Amniotic epithelial cell (primary cell): ENCODE data around the gene PHOX2A.
"Not testable (repeated sequence)": the region's sequence is repeated elsewhere in the genome, so short reads cannot be mapped to it uniquely, and the experiment has no call there.

Experiments
- DNase-seq: peaks from one replicate; pipeline ENCODE4 v3.0.0-alpha.2; 2010; ENCODE audit warnings: low read depth

PHOX2A gene

DNA sequence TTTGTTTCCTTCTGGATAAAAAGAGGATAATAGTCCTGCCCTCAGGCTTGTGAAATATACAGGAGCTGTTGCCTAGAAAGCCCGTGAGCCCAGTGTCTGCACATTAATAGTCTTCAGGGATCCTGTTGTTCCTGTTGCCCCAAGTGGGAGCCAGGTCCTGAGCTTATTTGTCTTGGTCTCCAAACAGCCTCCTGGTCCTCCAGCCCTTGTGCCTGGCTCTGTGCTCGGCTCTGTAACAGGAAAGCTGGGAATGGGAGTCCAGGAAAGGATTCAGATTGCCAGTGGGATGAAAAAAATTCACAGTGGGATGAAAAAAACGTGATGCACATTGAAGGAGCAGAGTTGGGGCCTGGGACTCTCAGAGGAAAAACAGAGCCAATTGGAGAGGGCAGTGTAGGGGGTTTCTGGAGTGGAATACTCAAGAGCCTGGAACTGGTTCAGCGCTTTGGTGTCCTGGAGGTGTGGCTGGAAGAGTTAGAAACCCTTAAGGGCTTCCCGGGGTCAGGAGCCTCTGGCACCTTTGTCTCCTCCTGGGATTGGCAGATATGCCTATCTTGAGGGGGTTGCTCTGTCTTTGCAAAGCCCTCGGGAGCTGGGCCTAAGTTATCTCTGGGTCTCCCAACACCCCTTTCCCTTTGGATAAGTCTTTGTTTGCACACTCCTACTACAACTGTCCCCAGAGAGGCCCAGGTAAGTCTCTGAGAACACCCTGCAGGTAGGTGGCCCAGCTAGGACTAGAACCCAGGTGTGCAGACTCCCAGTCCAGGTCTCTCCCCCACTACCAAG lies 21.7 kb downstream of the PHOX2A start:
- DNase-seq, result no peak

DNA sequence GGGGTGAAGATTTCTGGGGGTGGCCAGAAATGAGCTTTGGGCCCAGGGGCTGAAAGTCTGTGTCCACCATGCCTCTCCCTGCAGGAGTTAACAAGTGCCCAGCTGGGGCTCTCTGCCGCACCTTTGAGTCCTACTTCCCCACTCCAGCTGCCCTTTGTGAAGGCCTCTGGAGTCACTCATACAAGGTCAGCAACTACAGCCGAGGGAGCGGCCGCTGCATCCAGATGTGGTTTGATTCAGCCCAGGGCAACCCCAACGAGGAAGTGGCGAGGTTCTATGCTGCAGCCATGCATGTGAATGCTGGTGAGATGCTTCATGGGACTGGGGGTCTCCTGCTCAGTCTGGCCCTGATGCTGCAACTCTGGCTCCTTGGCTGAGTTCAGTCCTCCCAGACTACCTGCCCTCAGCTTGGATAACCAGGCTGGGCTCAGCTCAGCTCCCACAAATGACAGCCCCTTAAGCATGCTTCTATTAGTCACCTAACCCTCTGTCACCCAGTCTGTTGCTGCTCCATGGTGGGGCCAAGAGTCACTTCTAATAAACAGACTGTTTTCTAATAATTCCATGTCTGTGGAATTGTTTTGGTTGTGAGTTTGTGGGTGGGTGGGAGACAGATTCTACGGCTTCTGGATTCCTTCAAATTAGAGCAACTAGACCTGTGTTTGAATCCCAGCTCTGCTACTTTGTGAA lies 22.4 kb downstream of the PHOX2A start:
- DNase-seq, result no peak

DNA sequence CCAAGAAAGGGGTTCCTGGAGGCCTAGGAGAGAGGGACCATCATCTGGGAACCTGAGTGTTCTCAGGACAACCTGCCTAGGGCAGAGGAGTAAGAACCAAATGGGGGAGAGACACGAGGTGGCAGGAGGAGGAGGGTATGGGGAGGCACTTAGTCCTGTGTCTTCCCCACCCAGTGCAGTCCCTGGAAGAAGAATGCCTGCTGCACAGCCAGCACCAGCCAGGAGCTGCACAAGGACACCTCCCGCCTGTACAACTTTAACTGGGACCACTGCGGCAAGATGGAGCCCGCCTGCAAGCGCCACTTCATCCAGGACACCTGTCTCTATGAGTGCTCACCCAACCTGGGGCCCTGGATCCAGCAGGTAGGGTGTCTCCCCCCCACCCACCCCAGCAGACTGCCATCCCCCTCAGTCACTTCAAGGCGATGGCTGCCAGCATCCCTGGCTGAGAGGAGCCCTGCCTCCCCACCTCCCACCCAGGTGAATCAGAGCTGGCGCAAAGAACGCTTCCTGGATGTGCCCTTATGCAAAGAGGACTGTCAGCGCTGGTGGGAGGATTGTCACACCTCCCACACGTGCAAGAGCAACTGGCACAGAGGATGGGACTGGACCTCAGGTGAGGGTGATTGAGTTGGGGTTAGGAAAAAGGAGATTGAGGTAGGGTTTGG lies 23.1 kb downstream of the PHOX2A start:
- DNase-seq, result no peak

DNA sequence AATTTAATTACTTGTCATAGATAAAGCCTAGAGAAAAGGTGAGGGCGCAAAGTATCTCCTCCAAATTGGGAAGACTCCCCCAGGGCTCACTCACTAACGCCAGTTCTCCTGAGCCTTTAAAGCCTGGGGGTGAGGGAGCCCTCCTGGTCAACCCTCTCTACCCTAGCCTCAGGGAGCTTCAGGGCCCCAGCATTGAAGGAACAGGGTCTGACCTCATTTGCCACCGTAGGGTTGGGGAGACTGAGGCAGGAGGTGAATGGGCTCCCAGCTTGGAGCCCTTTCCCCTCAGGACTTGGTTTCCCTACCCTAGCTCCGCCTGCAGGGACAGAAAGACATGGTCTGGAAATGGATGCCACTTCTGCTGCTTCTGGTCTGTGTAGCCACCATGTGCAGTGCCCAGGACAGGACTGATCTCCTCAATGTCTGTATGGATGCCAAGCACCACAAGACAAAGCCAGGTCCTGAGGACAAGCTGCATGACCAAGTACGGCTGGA lies 25.7 kb downstream of the PHOX2A start:
- DNase-seq, result no peak

DNA sequence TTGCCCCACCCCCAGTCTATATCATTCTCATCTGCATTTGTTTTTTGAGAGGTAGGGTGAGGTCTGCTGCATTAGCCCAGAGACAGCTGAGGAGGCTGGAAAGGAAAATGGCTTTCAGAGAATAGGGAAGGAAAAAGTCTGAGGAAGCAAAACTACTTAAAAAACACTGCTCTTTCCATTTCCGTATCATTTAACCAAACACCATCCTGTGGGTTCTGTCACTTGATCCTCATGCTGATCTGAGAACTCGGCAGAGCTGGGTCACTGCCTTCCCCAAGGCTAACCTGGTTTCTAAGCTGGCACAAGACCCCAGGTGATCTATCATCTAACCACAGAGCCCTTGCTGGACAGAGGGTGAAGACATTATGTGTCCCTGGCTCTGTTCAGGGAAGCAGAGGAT lies 26.1 kb downstream of the PHOX2A start:
- no peak for DNase-seq

DNA sequence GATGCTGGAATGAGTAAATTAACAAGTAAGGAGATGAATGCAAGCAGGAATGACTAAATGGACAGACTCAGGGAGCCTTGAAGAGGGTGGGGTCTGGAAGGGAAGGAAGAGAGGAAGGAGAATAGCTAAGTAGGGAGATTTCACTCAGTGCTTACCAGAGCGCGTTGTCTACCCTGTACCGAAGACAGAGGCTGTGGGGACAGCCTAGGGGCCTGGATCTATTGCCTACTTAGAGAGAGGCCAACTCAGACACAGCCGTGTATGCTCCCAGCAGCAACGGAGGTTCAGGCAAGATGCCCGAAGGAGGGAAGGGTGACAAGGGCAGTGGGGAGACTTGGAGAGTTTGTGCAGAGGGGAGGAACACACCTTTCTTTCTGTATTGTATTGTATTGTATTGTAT lies 27.3 kb downstream of the PHOX2A start, which contains the start of gene FOLR2:
TSS of gene FOLR2 (plus strand) at position 157 of the 400 bp plus-strand sequence. CDS start 1,791 bp downstream, outside the sequence.
- DNase-seq, result no peak

DNA sequence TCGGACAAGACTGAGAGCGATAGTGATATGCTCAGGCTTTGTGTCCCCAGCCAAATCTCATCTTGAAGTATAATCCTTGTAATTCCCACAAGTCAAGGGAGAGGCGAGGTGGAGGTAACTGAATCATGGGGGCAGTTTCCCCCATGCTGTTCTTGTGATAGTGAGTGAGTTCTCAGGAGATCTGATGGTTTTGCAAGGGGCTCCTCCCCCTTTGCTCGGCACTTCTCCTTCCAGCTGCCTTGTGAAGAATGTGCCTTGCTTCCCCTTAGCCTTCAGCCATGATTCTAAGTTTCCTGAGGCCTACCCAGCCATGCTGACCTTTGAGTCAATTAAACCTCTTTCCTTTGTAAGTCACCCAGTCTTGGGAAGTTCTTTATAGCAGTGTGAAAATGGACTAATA lies 34.9 kb downstream of the PHOX2A start:
- no peak for DNase-seq

DNA sequence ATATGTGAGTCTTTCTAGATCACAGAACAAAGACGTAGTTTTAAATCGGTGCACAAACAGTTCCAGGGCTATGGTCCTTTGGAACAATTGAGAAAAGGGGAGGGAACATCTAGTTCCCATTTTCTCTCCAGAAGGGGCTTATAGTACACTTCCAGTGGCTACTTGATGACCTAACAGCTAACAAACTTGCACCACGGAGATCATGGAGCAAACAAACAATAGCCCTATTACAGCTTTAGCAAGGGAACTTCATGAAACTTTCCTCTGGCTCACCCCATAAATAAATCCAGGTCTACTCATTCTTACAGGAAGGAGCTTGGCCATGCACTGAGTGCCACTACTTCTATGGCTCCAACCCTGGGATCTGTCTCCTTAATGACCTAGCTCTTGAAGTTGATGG lies 35.7 kb downstream of the PHOX2A start:
- DNase-seq, result no peak

DNA sequence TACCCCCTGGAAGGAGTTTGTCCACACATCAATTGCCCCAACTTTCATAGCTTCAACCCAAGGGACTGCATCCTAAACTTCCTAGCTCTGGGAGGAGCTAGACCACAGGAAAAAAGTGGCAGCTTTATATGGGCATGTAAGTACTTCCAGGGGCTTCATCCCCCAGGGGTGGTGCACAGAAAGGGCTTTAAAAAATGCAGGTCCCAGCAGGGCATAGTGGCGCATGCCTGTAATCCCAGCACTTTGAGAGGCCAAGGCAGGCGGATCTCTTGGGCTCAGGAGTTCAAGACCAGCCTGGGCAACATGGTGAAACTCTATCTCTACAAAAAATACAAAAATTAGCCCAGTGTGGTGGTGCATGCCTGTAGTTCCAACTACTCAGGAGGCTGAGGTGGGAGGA lies 37.2 kb downstream of the PHOX2A start:
- DNase-seq, result not testable (repeated sequence)

DNA sequence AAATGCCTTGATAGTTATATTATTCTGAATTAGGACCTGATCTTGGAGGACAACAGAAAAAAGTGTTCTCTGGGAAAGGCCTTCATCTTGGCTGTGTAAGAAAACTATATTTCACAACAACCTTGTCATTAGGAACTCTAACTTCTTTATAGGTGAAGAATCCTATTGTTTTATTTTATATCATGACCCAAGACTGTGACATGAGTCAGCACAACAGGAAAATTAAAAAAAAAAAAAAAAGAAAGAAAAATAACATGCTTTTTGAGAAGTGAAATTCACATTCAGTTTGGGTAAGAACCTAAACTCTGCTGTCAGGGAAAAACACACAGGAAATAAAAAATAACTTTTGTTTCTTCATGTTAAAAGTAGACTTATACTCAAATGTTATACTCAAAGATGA lies 39.1 kb downstream of the PHOX2A start:
- DNase-seq, result no peak

DNA sequence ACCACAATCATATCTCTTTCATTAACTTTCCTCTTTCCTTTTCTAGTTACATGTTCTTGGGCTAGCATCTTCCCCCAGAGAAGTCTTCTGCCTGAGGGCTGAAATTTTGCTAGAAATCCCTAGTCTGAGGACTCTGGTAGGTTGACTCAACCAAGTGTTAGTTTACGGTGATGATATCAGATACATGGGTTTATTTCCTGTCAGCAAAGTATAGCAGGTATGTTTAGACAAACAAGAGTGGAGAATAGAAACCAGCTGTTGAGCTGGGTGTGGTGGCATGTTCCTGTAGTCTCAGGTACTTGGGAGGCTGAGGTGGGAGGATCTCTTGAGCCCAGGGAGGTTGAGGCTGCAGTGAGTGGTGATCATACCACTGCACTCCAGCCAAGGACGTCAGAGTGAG lies 40.8 kb downstream of the PHOX2A start:
- no peak for DNase-seq

DNA sequence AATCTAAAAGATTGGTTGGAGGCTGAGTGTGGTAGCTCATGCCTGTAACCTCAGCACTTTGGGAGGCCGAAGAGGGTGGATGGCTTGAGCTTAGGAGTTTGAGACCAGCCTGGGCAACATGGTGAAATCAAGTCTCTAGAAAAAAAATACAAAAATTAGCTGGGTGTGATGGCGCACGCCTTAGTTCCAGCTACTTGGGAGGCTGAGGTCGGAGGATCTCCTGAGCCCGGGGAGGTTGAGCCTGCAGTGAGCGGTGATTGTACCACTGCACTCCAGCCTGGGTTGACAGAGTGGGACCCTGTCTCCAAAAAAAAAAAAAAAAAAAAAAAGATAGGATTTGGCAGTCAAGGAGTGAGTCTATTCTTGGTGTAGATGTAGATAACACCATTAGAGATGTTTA lies 41.4 kb downstream of the PHOX2A start:
- no peak for DNase-seq

DNA sequence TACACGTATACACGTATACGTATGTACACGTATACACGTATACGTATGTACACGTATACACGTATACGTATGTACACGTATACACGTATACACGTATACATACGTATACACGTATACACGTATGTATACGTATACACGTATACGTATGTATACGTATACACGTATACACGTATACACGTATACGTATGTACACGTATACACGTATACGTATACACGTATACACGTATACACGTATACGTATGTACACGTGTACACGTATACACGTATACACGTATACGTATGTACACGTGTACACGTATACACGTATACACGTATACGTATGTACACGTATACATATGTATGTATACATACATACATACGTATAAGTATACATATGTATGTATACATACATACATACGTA lies 42.5 kb downstream of the PHOX2A start:
- not testable (repeated sequence) for DNase-seq

DNA sequence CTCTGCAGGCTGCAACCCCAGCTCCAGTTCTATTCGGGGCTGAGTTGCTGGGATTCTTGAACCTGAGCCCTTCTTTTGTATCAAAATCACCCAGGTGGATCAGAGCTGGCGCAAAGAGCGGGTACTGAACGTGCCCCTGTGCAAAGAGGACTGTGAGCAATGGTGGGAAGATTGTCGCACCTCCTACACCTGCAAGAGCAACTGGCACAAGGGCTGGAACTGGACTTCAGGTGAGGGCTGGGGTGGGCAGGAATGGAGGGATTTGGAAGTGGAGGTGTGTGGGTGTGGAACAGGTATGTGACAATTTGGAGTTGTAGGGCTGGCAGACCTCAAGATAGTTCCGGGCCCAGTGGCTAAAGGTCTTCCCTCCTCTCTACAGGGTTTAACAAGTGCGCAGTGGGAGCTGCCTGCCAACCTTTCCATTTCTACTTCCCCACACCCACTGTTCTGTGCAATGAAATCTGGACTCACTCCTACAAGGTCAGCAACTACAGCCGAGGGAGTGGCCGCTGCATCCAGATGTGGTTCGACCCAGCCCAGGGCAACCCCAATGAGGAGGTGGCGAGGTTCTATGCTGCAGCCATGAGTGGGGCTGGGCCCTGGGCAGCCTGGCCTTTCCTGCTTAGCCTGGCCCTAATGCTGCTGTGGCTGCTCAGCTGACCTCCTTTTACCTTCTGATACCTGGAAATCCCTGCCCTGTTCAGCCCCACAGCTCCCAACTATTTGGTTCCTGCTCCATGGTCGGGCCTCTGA lies 48.3 kb downstream of the PHOX2A start:
- DNase-seq, result no peak

DNA sequence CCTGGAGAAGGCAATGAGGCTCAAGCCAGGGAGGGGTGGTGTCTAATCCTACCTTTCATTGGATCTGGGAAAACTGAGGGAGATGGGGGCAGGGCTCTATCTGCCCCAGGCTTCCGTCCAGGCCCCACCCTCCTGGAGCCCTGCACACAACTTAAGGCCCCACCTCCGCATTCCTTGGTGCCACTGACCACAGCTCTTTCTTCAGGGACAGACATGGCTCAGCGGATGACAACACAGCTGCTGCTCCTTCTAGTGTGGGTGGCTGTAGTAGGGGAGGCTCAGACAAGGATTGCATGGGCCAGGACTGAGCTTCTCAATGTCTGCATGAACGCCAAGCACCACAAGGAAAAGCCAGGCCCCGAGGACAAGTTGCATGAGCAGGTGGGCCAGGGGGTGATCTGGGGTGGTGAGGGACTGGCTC lies 52.0 kb downstream of the PHOX2A start, which contains the start of gene FOLR1:
TSS of gene FOLR1 (plus strand) at position 180 of the 421 bp plus-strand sequence. CDS start at position 214, 34 bp downstream.
- DNase-seq, result no peak

DNA sequence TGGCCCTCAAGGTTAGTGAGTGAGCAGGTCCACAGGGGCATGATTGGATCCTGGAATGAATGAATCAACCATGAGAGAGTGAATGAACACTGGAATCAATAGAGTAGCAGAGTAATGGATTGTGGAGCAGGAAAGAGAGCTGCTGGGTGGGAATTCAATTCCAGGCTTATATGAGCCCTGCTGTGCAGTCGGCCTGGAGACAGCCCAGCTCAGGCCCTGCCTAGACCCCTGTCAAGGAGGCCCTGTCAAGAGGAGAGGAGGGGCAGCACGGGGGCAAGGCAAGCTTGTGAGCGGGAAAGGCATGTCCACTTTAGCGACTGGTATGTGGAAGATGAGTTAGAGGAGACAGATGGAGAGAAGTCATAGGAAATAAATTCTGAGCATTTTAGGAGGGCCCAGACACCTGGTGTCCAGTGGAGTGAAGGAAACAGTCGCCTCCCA lies 53.3 kb downstream of the PHOX2A start:
- no peak for DNase-seq

DNA sequence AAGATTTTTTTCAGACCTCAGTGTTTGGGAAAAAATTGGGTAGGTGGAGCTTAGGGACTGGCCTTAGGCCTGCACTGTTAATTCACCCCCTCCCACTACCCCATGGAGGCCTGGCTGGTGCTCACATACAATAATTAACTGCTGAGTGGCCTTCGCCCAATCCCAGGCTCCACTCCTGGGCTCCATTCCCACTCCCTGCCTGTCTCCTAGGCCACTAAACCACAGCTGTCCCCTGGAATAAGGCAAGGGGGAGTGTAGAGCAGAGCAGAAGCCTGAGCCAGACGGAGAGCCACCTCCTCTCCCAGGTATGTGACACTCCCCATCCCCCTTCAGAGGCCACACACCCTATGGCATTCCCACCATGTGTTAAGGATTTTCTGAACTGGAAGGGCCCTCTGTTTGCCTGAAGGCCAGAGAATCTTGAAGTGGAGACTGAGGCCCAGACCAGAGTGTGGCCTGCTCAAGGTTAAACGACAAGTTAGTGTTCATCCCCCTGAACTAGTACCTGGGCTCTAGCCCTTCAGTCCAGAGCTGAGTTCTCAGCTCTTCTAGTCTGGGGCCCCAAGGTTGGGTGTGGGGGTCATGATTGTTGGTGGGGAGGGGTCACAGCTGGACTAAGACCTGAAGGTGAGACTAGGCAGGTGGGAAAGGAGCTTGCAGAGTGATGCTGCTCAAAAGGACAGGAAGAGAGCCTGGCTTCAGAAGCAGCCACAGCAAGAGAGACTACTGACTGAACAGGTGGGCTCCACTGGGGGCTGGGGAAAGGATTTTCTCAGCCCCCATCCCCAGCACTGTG lies 54.3 kb downstream of the PHOX2A start:
- DNase-seq, result no peak
